Uterus (tissue), 4 donors: ENCODE measurements around the gene NCR2. TPM values are rescaled to one million over a fixed set of nuclear protein-coding genes. Genes with fewer than 3 reads are reported as not detected.

Source experiments
- DNase-seq, 2 donors: peaks; one replicate each; pipeline ENCODE4 v3.0.0-alpha.2; 2019 to 2020
- H3K27ac ChIP-seq, 2 donors: fragments of 200-600 bp; sonication (generic); 1 replicate in 1 of 2; 2 replicates in 1 of 2; pipeline ENCODE4 v1.5.1; 2016 to 2018
- H3K27me3 ChIP-seq, 2 donors: fragments of 200-600 bp; sonication (generic); one replicate each; pipeline ENCODE4 v1.5.1; 2018 to 2019; ENCODE audit warnings: control low read depth in 1 of 2
- H3K36me3 ChIP-seq, 2 donors: fragments of 200-600 bp; sonication (generic); one replicate each; pipeline ENCODE4 v1.5.1; 2019; ENCODE audit warnings: control low read depth in 1 of 2
- H3K4me1 ChIP-seq, 2 donors: fragments of 200-600 bp; sonication (generic); one replicate each; pipeline ENCODE4 v1.5.1; 2018 to 2019; ENCODE audit warnings: control low read depth in 1 of 2
- H3K4me3 ChIP-seq, 2 donors: fragments of 200-600 bp; sonication (generic); 1 replicate in 1 of 2; 2 replicates in 1 of 2; pipeline ENCODE4 v1.5.1; 2018 to 2019; ENCODE audit warnings: mild to moderate bottlenecking in 1 of 2
- H3K9me3 ChIP-seq, 2 donors: fragments of 200-600 bp; sonication (generic); one replicate each; pipeline ENCODE4 v1.5.1; 2019; ENCODE audit warnings: control low read depth in 1 of 2
- POLR2A ChIP-seq, 2 donors: fragments of 450-650 bp; IDR thresholded peaks; one replicate each; pipeline ENCODE4 v1.6.1; 2016; ENCODE audit warnings: antibody characterized with exemption in 2 of 2, mild to moderate bottlenecking in 1 of 2, moderate library complexity in 1 of 2
- intact Hi-C: fragments of 100-400 bp; cut with DNase I; formaldehyde crosslinking; loops from one replicate; pipeline ENCODE4 v1.15.1; 2023; ENCODE audit warnings: low total_unique reads
- small RNA-seq: library from RNA; depleted of rRNA; stranded (forward); fragments of <200 nt; gene quantifications from one replicate; pipeline ENCODE3, GENCODE V24; 2016
- total RNA-seq, 4 donors: library from RNA; depleted of rRNA in 3 of 4; stranded (reverse); fragments of >200 nt in 3 of 4; gene quantifications; one replicate each; pipeline versions ENCODE4 v1.1.0 to v1.2.4, GENCODE V29; 2014 to 2023
- TF ChIP-seq, protein P1 (sequence below), 4 experiments: fragments of 200-600 bp in 2 of 4; fragments of 450-650 bp in 2 of 4; sonication (generic) in 2 of 4; IDR thresholded peaks; one replicate each; pipeline ENCODE4 v1.5.1; 2016 to 2019; ENCODE audit warnings: antibody characterized with exemption in 4 of 4, mild to moderate bottlenecking in 2 of 4, moderate library complexity in 1 of 4
- donor health status: DM: yes; HTN: yes; CAD: no.

The NCR2 gene
- total RNA-seq, 4 donors from 2014 or later = not detected

- DNase-seq = no peak
- Histone ChIP-seq H3K36me3 (no peaks in the 10 kb centered on the region), H3K27ac (no peak overlapping the region), H3K27me3 (no peaks in the 10 kb centered on the region), H3K4me1 (no peaks in the 10 kb centered on the region), H3K9me3 (peaks cover 0 to 3% of the 10 kb centered on the region in 2 donors), H3K4me3 (no peak overlapping the region)
- intact Hi-C loops = no loop called here
- no peak for TF ChIP-seq POLR2A (IDR thresholded peaks at IDR 0.05)
- TF ChIP-seq, protein P1, sequence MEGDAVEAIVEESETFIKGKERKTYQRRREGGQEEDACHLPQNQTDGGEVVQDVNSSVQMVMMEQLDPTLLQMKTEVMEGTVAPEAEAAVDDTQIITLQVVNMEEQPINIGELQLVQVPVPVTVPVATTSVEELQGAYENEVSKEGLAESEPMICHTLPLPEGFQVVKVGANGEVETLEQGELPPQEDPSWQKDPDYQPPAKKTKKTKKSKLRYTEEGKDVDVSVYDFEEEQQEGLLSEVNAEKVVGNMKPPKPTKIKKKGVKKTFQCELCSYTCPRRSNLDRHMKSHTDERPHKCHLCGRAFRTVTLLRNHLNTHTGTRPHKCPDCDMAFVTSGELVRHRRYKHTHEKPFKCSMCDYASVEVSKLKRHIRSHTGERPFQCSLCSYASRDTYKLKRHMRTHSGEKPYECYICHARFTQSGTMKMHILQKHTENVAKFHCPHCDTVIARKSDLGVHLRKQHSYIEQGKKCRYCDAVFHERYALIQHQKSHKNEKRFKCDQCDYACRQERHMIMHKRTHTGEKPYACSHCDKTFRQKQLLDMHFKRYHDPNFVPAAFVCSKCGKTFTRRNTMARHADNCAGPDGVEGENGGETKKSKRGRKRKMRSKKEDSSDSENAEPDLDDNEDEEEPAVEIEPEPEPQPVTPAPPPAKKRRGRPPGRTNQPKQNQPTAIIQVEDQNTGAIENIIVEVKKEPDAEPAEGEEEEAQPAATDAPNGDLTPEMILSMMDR (IDR thresholded peaks at IDR 0.05) = no peak
Observed at GRCh38 chr6:41392246-41392645, 56.8 kb downstream of the NCR2 start.

DNA sequence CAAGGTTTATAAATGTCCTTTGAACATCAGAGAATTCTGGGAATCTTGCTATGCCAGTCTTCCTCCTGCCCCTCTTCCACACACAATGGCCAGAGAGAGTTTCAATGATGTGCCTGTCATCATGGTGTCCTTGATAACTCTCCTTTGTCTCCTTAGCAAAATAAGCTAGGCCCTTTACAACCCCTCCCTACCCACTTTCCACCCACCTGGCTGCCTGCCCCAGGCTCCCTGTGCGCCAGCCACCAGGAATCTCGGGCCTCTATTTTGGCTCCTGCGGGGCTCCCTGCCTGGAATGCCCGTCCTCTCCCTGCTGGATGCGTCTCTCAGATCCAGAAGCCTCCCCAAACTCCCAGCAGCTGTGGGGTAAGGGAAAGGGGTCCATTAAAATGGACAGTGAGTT lies 60.9 kb downstream of the NCR2 start:
- H3K27ac ChIP-seq = no peak overlapping the region
- no peak overlapping the region for H3K4me3 ChIP-seq
- H3K27me3 ChIP-seq = no peaks in the 10 kb centered on the region
- no peaks in the 10 kb centered on the region for H3K36me3 ChIP-seq
- DNase-seq = no peak
- H3K4me1 ChIP-seq = no peaks in the 10 kb centered on the region
- peaks cover 0 to 3% of the 10 kb centered on the region in 2 donors for H3K9me3 ChIP-seq
- TF ChIP-seq POLR2A (IDR thresholded peaks at IDR 0.05) = no peak
- TF ChIP-seq, protein P1 (IDR thresholded peaks at IDR 0.05) = no peak
- intact Hi-C loops = no loop called here

DNA sequence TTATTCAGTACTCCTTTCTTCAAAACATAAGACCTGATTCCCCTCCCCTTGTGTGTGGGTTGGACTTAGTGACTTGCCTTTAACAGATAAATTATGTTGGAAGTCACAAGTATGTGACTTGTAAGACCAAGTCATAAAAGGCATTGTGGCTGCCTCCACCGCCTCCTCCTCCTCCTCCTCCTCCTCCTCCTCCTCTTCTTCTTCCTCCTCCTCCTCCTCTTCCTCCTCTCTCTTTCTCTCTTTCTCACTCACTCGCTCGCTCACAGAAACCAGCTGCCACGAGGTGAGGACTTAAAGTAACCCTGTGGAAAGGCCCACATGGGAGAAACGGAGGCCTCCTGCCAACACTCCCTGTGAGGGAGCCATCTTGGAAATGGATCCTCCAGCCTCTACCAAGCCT lies 64.0 kb downstream of the NCR2 start:
- Histone ChIP-seq H3K27me3 (no peaks in the 10 kb centered on the region), H3K9me3 (peaks cover 0 to 3% of the 10 kb centered on the region in 2 donors), H3K4me1 (no peaks in the 10 kb centered on the region), H3K36me3 (no peaks in the 10 kb centered on the region), H3K4me3 (no peak overlapping the region), H3K27ac (no peak overlapping the region)
- TF ChIP-seq, protein P1 (IDR thresholded peaks at IDR 0.05) = no peak
- TF ChIP-seq POLR2A (IDR thresholded peaks at IDR 0.05) = no peak
- no peak for DNase-seq
- intact Hi-C loops = no loop called here

Small RNA genes lying within 50 kb of the gene (small RNA-seq; reads per million reads assigned to genes)
- gene RNU6-643P = not detected

Other genes with a start within 250 kb of the NCR2 start
- gene TREML1, start 181.3 kb upstream of the NCR2 start, total RNA-seq = 1 to 10 TPM in 1 of 4 donors, not detected in 3; 8.2 TPM
- 1 to 10 TPM in 1 of 4 donors, not detected in 3; 1.0 TPM for gene TREM2, start 172.5 kb upstream of the NCR2 start, total RNA-seq
- gene TREML2, start 134.5 kb upstream of the NCR2 start, total RNA-seq = under 1 TPM in 1 of 4 donors, not detected in 3; 0.12 TPM
- gene TREML4, start 107.3 kb upstream of the NCR2 start, total RNA-seq = not detected
- 10 to 100 TPM in 1 of 4 donors, 1 to 10 TPM in 1, under 1 TPM in 2; 0.26 to 30.6 (median 1.1) TPM for gene TREM1, start 48.9 kb upstream of the NCR2 start, total RNA-seq
- gene FOXP4, start 210.8 kb downstream of the NCR2 start, total RNA-seq = 10 to 100 TPM in 2 of 4 donors, 1 to 10 TPM in 2; 3.8 to 50.1 (median 9.4) TPM